Bronchial smooth muscle cell (primary cell): ENCODE measurements around the gene MPV17. TPM values are rescaled to one million over a fixed set of nuclear protein-coding genes. Genes with fewer than 3 reads are reported as not detected.

Experiments used
- total RNA-seq: library from RNA; depleted of rRNA; stranded (reverse); fragments of >200 nt; gene quantifications from 2 replicates; pipeline ENCODE4 v1.2.1, GENCODE V29; 2014

The MPV17 gene, protein sequence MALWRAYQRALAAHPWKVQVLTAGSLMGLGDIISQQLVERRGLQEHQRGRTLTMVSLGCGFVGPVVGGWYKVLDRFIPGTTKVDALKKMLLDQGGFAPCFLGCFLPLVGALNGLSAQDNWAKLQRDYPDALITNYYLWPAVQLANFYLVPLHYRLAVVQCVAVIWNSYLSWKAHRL
- 73.6 and 79.1 TPM in 2 replicates for total RNA-seq

DNA sequence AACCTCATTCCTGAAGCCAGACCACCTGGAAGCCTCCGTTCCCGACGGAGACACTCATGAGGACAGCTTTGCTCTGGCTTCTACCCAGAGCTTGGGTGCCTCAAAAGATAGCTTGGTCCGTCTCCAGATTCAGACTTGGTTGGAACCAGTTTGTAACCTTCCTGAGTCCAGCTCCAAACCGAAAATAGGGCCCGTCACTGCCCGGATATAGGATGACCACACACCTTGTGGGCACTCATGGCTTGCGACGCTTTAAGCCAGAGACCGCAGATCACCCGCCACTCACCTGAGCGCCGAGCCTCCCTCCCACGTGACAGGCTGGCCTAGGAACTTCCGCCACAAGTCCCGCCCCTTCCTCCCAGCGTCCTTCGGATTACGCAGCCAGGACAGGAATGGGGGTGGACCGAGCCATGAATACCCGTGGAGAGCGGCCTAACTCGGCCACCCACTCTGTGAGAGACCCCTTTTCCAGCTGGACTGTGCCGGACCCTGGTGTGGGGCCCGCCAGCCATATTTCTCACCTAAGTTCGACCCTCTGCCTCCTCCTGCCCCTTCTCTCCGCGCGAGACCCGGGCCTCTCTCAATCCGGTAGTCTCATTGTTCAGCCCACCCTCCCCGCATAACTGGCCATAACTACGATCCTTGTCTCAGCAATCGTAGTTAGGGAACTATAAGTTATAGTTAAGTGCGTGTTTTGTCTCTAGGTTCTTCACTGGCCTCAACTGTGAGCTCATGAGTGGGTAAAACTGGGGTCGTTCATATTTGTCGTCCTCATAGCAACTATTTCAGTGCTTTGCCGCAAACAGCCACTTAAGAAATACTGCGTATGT lies at the start of gene MPV17:
TSS of gene MPV17 (minus strand) at position 332 of the 830 bp plus-strand sequence. CDS start 580 bp downstream, outside the sequence.

DNA sequence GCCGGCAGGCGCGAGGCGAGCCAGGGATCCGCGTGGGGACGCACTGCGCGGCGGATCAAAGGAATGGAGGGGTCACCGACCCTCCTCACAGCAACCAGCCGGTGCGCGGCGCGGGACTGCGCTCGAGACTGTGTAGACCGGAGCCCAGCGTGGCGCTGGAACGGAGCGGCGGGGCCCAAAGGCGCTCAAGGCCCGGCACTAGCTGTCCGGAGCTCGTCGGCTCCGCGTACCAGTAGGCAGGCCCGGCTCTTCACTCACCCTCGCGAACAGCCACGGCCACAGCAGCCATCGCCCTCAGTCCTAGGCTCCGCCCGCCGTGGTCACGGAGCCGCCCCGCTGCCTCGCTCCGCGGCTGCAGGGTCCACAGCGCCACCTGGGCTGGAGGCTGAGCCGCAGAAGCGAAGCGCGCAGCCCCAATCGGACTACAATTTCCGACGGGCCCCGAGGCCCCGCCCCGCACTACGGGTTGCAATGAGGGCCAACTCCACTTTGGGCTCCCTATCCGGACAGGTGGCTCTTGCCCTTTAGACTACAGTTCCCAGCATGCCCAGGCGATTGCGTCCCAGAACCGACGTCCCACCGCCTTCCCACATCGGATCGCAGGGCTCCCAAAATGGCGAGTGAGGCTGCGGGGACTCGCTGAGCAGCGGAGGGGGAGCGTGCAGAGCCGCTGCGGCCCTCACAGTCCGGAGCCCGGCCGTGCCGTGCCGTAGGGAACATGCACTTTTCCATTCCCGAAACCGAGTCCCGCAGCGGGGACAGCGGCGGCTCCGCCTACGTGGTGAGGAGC lies 47.3 kb upstream of the MPV17 start, which contains the start of the genes EIF2B4 and SNX17:
TSS of gene EIF2B4 (minus strand) at position 313 of the 790 bp plus-strand sequence. CDS start at position 289, 24 bp downstream.
TSS of gene SNX17 (plus strand) at position 591 of the 790 bp plus-strand sequence. CDS start at position 719, 128 bp downstream.

DNA sequence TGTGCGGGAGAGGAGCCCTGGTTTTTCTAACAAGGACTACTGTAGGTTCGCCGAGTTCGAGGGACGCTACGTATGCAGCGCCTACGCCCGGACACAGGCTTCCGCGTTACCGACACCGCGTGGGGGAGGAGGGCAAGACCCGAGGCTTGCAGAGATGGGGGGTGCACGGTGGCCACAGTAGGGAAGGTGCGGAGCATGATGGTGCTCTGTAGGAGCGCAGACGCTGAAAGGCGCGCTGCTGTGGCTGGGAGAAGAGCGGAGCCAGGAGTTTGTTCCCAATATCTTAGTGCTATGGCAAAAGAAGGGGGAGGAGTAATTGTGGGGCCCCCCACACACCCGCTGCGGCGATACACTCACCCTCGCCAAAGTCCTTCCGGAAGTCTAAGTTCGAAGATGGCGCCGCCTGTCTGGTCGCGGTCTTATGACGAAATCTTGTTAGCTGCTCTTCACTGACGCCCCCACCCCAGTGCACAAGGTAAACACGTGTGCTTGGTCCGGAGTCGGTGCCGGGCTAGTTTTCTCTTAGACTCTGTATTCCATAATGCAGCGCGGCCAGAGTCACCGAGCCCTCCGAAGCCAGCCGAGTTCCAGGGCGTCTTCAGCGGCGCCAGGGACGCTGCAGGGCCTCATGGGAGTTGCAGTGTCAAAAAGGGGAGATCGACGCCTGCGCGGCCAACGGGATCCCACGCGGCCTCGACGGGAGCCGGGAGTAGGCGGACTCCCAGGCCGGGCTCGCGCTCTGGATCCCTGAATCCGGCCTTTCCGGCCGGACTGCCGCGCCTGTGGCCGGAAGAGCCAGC lies 33.7 kb upstream of the MPV17 start, which contains the start of gene GTF3C2:
TSS of gene GTF3C2 (minus strand) at position 383 of the 800 bp plus-strand sequence. CDS start 13,210 bp downstream, outside the sequence.

DNA sequence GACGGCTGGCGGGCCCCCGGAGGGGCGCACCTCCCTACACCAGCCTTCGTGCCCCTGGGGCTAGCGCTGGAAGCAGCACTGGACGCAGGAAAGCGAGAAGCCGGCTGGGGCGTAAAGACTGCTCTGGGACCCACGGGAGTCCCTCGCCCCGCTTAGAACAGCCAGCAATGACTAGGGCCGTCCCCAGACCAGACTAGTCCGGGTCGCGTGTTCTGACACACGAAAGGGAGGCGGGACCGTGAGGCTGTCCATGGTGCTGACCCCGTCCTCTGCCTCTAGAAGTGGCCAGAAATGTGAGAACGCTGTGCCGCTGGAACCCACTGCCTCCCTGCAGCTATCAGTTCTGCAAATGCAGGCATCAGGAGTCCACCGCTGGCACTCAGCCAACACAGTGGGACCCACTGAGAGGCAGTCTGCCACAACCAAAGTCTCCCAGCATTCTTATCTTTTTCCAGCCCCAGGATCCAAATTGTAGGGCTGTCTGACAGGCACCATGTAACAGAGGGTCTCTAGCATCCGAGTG lies 14.5 kb downstream of the MPV17 start, which contains the start of gene UCN:
TSS of gene UCN (minus strand) at position 87 of the 523 bp plus-strand sequence. CDS start 550 bp downstream, outside the sequence.

DNA sequence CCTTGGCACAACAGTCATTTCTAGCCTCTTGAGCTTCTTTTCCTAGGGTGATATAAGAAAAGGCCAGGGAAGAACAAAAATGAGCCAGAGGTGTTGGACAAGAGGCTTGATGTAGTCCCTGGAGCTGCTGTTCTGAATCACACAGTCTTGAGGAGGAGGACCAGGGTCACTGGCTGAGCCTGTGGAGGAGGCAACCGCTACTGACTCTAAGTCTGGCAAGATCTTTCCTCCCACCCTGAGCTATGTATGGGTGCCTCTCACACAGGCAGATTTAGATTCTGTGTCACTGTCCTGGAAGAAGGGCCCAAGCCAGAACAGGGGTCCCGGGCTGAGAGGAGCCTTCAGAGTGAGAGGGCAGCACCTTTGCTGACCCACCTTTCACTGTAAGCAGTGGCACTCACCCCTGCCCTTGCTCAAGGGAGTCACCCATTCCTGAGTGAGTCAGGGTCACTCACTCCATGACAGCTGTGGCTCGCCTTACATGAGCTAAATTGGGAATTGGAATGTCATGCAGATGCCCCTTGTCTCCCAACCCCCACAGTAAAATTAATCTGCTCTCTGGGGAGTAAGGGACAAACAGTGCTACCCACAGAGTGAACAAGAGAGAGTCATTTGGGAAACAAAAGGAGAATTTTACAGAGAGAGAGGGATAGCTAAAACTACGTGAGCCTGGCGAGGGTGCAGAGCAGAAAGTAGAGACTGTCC lies 40.9 kb downstream of the MPV17 start, which contains the start of gene TRIM54:
TSS of gene TRIM54 (plus strand) at position 575 of the 705 bp plus-strand sequence. CDS start 303 bp downstream, outside the sequence.

DNA sequence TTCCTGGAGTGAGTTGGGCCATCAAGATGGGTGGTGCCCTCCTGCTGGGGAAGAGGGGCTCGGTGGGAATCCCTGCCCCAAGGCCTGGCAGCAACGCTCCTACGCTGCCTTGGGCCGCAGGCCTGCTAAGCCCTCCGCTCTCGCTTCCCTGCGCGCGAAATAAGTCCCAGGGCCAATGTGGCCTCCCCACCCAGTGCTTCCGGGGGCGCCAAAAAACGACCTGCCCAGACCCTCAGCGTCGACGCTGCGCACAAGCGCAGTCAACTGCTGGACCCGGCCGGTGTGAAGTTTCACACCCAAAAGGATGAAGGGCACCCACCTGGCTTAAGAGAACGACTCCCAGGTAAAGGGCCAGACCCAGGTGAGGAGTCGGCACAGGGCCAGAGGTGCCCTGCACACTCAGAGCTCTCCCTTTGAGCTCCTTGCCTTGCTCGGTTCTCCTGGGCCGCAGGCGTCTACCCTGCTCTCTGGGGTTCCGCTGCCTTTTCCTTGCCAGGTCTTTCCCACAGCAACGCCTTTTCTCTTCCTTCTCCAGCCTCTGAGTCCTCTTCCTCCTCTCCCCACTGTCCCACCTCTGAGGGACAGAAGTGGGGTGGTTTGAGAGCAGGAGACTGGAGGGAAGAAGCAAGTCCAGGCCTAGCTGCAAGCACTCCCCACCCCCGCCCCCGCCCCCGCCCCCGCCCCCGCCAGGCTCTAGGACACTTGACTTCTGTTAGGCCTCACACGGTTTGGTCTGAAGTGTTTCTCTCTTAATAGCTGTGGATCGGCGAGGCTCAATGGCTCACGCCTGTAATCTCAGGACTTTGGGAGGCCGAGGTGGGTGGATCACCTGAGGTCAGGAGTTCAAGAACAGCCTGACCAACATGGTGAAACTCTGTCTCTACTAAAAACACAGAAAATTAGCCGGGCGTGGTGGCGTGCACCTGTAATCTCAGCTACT lies 47.4 kb downstream of the MPV17 start, which contains the start of gene DNAJC5G:
TSS of gene DNAJC5G (plus strand) at position 223 of the 940 bp plus-strand sequence. CDS start 1,296 bp downstream, outside the sequence.

DNA sequence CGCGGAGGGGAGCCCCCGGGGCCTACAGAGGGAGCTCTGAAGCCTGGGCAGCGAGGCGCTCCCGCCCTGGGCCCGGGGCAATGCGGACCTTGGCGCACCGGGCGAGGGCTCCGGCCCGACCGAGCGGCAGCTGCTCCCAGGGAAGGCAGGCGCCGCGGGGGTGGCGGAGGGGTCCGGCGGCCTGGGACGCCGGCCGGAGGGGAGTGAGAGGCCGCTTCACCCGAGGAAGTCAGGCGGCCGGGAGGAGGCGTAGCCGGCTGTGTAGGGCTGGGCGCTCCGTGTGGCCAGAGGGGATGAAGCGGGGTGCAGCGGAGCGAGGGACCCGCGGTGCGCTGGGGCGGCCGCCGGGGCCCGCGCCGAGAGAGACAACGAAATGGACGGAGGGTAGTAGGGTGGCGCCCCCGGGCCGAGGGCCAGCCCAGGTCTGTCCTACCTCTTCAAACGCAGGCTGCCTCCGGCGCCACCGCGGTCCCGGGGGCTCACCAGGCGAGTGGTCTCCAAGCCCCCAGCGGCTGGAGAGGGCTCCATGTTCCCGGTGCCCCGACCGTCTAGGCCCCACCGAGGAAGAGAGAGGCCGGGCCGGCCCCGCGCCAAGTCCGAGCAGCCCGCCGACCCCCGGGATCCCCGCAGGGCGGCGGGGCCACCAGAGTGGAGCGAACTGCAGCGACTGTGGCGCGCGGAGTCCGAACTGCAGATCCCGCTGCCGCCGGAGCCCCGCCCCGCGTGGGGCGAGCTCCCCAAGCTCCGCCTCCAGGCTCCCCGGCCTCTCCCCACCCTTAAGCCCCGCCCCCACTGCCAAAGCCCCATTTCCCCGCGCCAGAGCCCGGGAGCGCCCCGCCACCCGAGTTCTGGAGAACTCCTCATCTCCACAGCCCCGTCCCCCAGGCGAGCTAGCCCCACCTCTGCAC lies 60.3 kb downstream of the MPV17 start, which contains the start of gene SLC30A3:
TSS of gene SLC30A3 (minus strand) at position 669 of the 908 bp plus-strand sequence. CDS start at position 528, 141 bp downstream.

Other genes with a start within 250 kb of the MPV17 start
- gene EMILIN1, start 244.5 kb downstream of the MPV17 start, total RNA-seq: 257 and 364 TPM in 2 replicates
- 0.32 and 1.3 TPM in 2 replicates for gene KHK, start 236.3 kb downstream of the MPV17 start, total RNA-seq
- 0.69 and 0.79 TPM in 2 replicates for gene CGREF1, start 204.0 kb downstream of the MPV17 start, total RNA-seq
- 0.16 TPM in 1 of 2 replicates, not detected in the other for gene ABHD1, start 199.3 kb downstream of the MPV17 start, total RNA-seq
- gene PREB, start 188.5 kb downstream of the MPV17 start, total RNA-seq: 40.7 TPM in 2 replicates
- not detected in 2 replicates for gene PRR30, start 183.7 kb downstream of the MPV17 start, total RNA-seq
- not detected in 2 replicates for gene TCF23, start 174.1 kb downstream of the MPV17 start, total RNA-seq
- 241 and 261 TPM in 2 replicates for gene ATRAID, start 111.1 kb downstream of the MPV17 start, total RNA-seq
- gene SLC5A6, start 110.8 kb downstream of the MPV17 start, total RNA-seq: 6.6 and 9.1 TPM in 2 replicates
- gene CAD, start 105.7 kb downstream of the MPV17 start, total RNA-seq: 21.9 and 22.9 TPM in 2 replicates
- not detected in 2 replicates for gene SLC30A3, start 60.0 kb downstream of the MPV17 start, total RNA-seq
- gene DNAJC5G, start 47.7 kb downstream of the MPV17 start, total RNA-seq: not detected in 2 replicates
- 0.09 TPM in 1 of 2 replicates, not detected in the other for gene TRIM54, start 40.7 kb downstream of the MPV17 start, total RNA-seq
- 0.16 and 0.26 TPM in 2 replicates for gene UCN, start 14.7 kb downstream of the MPV17 start, total RNA-seq
- 13.7 and 23.5 TPM in 2 replicates for gene GTF3C2, start 33.7 kb upstream of the MPV17 start, total RNA-seq
- gene EIF2B4, start 47.2 kb upstream of the MPV17 start, total RNA-seq: 29.3 and 31.5 TPM in 2 replicates
- gene SNX17, start 47.5 kb upstream of the MPV17 start, total RNA-seq: 121 and 127 TPM in 2 replicates
- 5.3 and 6.6 TPM in 2 replicates for gene ZNF513, start 57.6 kb upstream of the MPV17 start, total RNA-seq
- gene PPM1G, start 86.5 kb upstream of the MPV17 start, total RNA-seq: 80.7 and 83.5 TPM in 2 replicates
- gene NRBP1, start 105.5 kb upstream of the MPV17 start, total RNA-seq: 90.0 and 94.5 TPM in 2 replicates
- gene KRTCAP3, start 119.3 kb upstream of the MPV17 start, total RNA-seq: 0.26 and 0.47 TPM in 2 replicates
- 32.3 and 51.1 TPM in 2 replicates for gene IFT172, start 166.6 kb upstream of the MPV17 start, total RNA-seq
- gene FNDC4, start 172.1 kb upstream of the MPV17 start, total RNA-seq: 15.2 and 19.4 TPM in 2 replicates
- gene GCKR, start 173.7 kb upstream of the MPV17 start, total RNA-seq: 0.16 TPM in 1 of 2 replicates, not detected in the other